ENCODE results near the gene ITM2C. TPM values are rescaled to one million over a fixed set of nuclear protein-coding genes. Genes with fewer than 3 reads are reported as not detected.

The ITM2C gene
- total RNA-seq, 2 experiments from 2014 or later = 19.8 to 21.5 TPM

- Mint-ChIP-seq H3K4me3 (no peak overlapping the region), H3K36me3 (ENCODE audit: low read depth) (no peaks in the 10 kb centered on the region), H3K27me3 (peaks cover 26% of the 10 kb centered on the region), H3K4me1 (ENCODE audit: low read depth) (peaks cover 16% of the 10 kb centered on the region), H3K27ac (no peak overlapping the region), H3K9me3 (no peaks in the 10 kb centered on the region)
- H3K4me1 ChIP-seq (ENCODE audit: insufficient read depth, low read length) = peaks cover 17% of the 10 kb centered on the region
- H3K36me3 ChIP-seq (ENCODE audit: insufficient read depth, low read length) = no peaks in the 10 kb centered on the region
- ChIA-PET CTCF (no interaction called here), POLR2A (no interaction called here)
- TF ChIP-seq, protein P1, sequence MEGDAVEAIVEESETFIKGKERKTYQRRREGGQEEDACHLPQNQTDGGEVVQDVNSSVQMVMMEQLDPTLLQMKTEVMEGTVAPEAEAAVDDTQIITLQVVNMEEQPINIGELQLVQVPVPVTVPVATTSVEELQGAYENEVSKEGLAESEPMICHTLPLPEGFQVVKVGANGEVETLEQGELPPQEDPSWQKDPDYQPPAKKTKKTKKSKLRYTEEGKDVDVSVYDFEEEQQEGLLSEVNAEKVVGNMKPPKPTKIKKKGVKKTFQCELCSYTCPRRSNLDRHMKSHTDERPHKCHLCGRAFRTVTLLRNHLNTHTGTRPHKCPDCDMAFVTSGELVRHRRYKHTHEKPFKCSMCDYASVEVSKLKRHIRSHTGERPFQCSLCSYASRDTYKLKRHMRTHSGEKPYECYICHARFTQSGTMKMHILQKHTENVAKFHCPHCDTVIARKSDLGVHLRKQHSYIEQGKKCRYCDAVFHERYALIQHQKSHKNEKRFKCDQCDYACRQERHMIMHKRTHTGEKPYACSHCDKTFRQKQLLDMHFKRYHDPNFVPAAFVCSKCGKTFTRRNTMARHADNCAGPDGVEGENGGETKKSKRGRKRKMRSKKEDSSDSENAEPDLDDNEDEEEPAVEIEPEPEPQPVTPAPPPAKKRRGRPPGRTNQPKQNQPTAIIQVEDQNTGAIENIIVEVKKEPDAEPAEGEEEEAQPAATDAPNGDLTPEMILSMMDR (IDR thresholded peaks at IDR 0.05) = no peak
- H3K9me3 ChIP-seq (ENCODE audit: control insufficient read depth in 1 of 2, insufficient read depth in 1 of 2, low read length in 2 of 2) = no peaks in the 10 kb centered on the region
- H3K27me3 ChIP-seq (ENCODE audit: control insufficient read depth in 1 of 2, insufficient read depth in 2 of 2, low read length in 2 of 2) = peaks cover 0 to 8% of the 10 kb centered on the region in 2 experiments
- no peak overlapping the region for H3K27ac ChIP-seq (ENCODE audit: low read depth in 1 of 2, low read length in 2 of 2)
- DNase-seq (peak in 1 of 14 experiments; percentile 12), ATAC-seq (ENCODE audit: poor library complexity) (no peak)
- intact Hi-C loops (cut with DNase I, micrococcal nuclease) = no loop called here
- no peak overlapping the region for H3K4me3 ChIP-seq (ENCODE audit: low read length)
Measured at GRCh38 chr2:230895536-230896345, 31.0 kb downstream of the ITM2C start.

GRCh38 chr2:230896346-230897115, 31.8 kb downstream of the ITM2C start:
- TF ChIP-seq, protein P1 (IDR thresholded peaks at IDR 0.05) = no peak
- Histone ChIP-seq H3K4me3 (ENCODE audit: low read length) (no peak overlapping the region), H3K36me3 (ENCODE audit: insufficient read depth, low read length) (no peaks in the 10 kb centered on the region), H3K27me3 (ENCODE audit: control insufficient read depth in 1 of 2, insufficient read depth in 2 of 2, low read length in 2 of 2) (peaks cover 0 to 7% of the 10 kb centered on the region in 2 experiments), H3K4me1 (ENCODE audit: insufficient read depth, low read length) (peaks cover 16% of the 10 kb centered on the region), H3K27ac (ENCODE audit: low read depth in 1 of 2, low read length in 2 of 2) (no peak overlapping the region), H3K9me3 (ENCODE audit: control insufficient read depth in 1 of 2, insufficient read depth in 1 of 2, low read length in 2 of 2) (no peaks in the 10 kb centered on the region)
- Mint-ChIP-seq H3K27ac (no peak overlapping the region), H3K9me3 (no peaks in the 10 kb centered on the region), H3K36me3 (ENCODE audit: low read depth) (no peaks in the 10 kb centered on the region), H3K27me3 (peaks cover 22% of the 10 kb centered on the region), H3K4me3 (no peak overlapping the region), H3K4me1 (ENCODE audit: low read depth) (peaks cover 16% of the 10 kb centered on the region)
- CTCF ChIA-PET = interaction anchor here (1.8 kb wide), 1 partner anchor 91 kb away, joined by 7 read pairs; no protein-coding TSS in a partner anchor
- POLR2A ChIA-PET = no interaction called here
- intact Hi-C loops (cut with DNase I, micrococcal nuclease) = no loop called here
- no peak for ATAC-seq (ENCODE audit: poor library complexity)
- peak in 1 of 14 experiments; percentile 19 for DNase-seq

- Histone ChIP-seq H3K9me3 (ENCODE audit: control insufficient read depth in 1 of 2, insufficient read depth in 1 of 2, low read length in 2 of 2) (no peaks in the 10 kb centered on the region), H3K4me1 (ENCODE audit: insufficient read depth, low read length) (peaks cover 22% of the 10 kb centered on the region), H3K36me3 (ENCODE audit: insufficient read depth, low read length) (no peaks in the 10 kb centered on the region), H3K4me3 (ENCODE audit: low read length) (no peak overlapping the region), H3K27me3 (ENCODE audit: control insufficient read depth in 1 of 2, insufficient read depth in 2 of 2, low read length in 2 of 2) (peaks cover 0 to 6% of the 10 kb centered on the region in 2 experiments), H3K27ac (ENCODE audit: low read depth in 1 of 2, low read length in 2 of 2) (no peak overlapping the region)
- Mint-ChIP-seq H3K9me3 (no peaks in the 10 kb centered on the region), H3K27ac (no peak overlapping the region), H3K4me3 (no peak overlapping the region), H3K27me3 (peaks cover 12% of the 10 kb centered on the region), H3K4me1 (ENCODE audit: low read depth) (peaks cover 13% of the 10 kb centered on the region), H3K36me3 (ENCODE audit: low read depth) (no peaks in the 10 kb centered on the region)
- TF ChIP-seq, protein P1 (IDR thresholded peaks at IDR 0.05) = no peak
- DNase-seq (peak in 1 of 14 experiments; percentile 31), ATAC-seq (ENCODE audit: poor library complexity) (no peak)
- CTCF ChIA-PET = interaction anchor here (1.8 kb wide), 1 partner anchor 89 kb away, joined by 7 read pairs; no protein-coding TSS in a partner anchor
- POLR2A ChIA-PET = no interaction called here
- intact Hi-C loops (cut with DNase I, micrococcal nuclease) = no loop called here
Measured at GRCh38 chr2:230898016-230898712, 33.4 kb downstream of the ITM2C start.
